Bronchial epithelial cell (primary cell): Measurements from ENCODE around the gene MCC. TPM values are rescaled to one million over a fixed set of nuclear protein-coding genes. Genes with fewer than 3 reads are reported as not detected.
A peak's percentile ranks its signal among the peaks of the same experiment; 100 is the strongest.
"Not testable (repeated sequence)": the region's sequence is repeated elsewhere in the genome, so short reads cannot be mapped to it uniquely, and the experiment has no call there.

Source experiments
- DNase-seq: peaks from one replicate; pipeline ENCODE4 v3.0.0-alpha.2; 2010; ENCODE audit warnings: low read depth
- FAIRE-seq: peaks from 2 replicates; lab custom pipeline; 2011; peaks lifted over from hg19 to GRCh38; lab: Jason Lieb, UNC
- H3K27me3 ChIP-seq: 2 replicates; pipeline ENCODE4 v1.5.1; 2011; ENCODE audit warnings: low read length; ENCODE audit not compliant: control insufficient read depth, insufficient read depth
- H3K36me3 ChIP-seq: 2 replicates; pipeline ENCODE4 v1.5.1; 2011; ENCODE audit warnings: low read length; ENCODE audit not compliant: control insufficient read depth, insufficient read depth
- H3K4me3 ChIP-seq: 2 replicates; pipeline ENCODE4 v1.5.1; 2011; ENCODE audit warnings: mild to moderate bottlenecking, low read depth, low read length, control low read depth
- total RNA-seq: library from RNA; depleted of rRNA; stranded (reverse); fragments of >200 nt; gene quantifications from 2 replicates; pipeline ENCODE4 v1.2.1, GENCODE V29; 2014
- TF ChIP-seq, protein P1 (sequence below): IDR thresholded peaks from 2 replicates; pipeline ENCODE4 v1.5.1; 2011; ENCODE audit warnings: mild to moderate bottlenecking, moderate library complexity, low read length, control low read depth, inconsistent platforms; ENCODE audit not compliant: insufficient read depth, severe bottlenecking

The MCC gene
- total RNA-seq, 1 donor from 2014 or later = 43.2 TPM

DNA sequence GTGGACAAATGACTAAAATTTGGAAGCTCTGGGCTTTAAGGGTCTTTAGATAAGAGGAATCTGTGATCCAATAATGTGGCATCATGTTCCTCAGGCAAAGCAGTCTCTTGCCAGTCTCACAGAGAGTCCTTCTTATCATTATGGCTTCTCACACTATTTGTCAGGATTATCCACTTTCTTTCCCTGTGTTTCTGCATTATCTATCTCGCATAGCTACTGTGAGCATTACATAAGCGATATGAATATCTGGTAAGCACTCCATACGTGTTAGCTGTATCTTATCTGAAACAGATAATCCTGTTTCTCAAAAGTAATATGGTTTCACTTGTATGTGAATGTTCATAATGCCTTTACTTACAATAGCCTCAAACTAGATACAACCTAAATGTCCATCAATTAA lies 9.6 kb downstream of the MCC start:
- TF ChIP-seq, protein P1, sequence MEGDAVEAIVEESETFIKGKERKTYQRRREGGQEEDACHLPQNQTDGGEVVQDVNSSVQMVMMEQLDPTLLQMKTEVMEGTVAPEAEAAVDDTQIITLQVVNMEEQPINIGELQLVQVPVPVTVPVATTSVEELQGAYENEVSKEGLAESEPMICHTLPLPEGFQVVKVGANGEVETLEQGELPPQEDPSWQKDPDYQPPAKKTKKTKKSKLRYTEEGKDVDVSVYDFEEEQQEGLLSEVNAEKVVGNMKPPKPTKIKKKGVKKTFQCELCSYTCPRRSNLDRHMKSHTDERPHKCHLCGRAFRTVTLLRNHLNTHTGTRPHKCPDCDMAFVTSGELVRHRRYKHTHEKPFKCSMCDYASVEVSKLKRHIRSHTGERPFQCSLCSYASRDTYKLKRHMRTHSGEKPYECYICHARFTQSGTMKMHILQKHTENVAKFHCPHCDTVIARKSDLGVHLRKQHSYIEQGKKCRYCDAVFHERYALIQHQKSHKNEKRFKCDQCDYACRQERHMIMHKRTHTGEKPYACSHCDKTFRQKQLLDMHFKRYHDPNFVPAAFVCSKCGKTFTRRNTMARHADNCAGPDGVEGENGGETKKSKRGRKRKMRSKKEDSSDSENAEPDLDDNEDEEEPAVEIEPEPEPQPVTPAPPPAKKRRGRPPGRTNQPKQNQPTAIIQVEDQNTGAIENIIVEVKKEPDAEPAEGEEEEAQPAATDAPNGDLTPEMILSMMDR = no peak
- FAIRE-seq (no peak), DNase-seq (no peak)
- H3K27me3 ChIP-seq = no peaks in the 10 kb centered on the region
- H3K4me3 ChIP-seq = no peak overlapping the region
- H3K36me3 ChIP-seq = no peaks in the 10 kb centered on the region

DNA sequence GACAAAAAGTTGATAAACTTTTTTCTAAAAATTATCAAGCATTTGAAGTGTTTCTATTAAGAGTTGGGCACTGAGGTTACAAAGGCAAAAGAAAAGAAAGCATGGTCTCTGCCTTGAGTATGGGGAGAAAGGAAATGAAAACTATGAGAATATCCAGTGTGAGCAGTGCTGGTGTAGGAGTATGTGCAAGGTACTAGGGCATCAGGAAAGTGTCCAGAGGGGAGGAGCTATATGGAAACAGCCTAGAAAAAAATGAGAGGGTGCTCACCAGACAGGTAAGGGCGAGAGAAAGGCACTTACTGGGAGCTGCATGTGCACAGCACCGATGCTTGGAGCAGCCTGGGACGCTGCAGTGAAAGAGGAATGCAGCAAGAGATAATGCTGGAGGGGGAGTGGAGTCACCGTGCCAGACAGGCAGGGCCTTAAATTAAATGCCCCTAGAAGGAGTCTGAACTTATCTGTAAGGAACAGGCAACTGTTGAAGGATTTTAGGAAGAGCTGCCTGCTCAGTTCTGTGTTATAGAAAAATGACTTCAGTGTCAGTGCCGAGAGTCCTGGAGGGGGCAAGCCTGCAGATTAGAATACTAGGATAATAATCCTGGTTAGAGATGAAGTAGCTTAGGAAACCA lies 14.0 kb downstream of the MCC start:
- H3K27me3 ChIP-seq = no peaks in the 10 kb centered on the region
- H3K4me3 ChIP-seq = no peak overlapping the region
- no peaks in the 10 kb centered on the region for H3K36me3 ChIP-seq
- TF ChIP-seq, protein P1 = no peak
- DNase-seq (no peak), FAIRE-seq (no peak)

DNA sequence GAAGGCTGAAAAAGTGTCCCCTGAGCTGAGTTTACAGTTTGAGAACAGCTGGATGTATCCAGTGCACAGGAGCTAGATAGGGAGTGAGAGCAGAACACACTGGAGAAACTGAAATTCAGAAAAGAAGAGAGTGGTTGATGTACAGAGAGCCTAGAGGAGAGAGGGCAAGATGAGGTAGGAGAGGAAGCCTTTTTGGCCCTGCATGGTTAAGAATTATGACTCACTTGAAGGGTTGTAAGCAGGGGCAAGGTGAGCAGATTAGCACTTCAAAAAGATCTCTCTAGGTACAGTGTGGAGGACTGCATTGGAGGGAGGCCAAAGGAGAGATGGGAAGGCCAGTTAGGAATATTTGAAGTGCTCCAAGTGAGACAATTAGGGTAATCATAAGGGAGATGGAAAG lies 25.2 kb downstream of the MCC start:
- FAIRE-seq (no peak), DNase-seq (no peak)
- Histone ChIP-seq H3K36me3 (peaks cover 2% of the 10 kb centered on the region), H3K27me3 (no peaks in the 10 kb centered on the region), H3K4me3 (no peak overlapping the region)
- TF ChIP-seq, protein P1 = no peak

DNA sequence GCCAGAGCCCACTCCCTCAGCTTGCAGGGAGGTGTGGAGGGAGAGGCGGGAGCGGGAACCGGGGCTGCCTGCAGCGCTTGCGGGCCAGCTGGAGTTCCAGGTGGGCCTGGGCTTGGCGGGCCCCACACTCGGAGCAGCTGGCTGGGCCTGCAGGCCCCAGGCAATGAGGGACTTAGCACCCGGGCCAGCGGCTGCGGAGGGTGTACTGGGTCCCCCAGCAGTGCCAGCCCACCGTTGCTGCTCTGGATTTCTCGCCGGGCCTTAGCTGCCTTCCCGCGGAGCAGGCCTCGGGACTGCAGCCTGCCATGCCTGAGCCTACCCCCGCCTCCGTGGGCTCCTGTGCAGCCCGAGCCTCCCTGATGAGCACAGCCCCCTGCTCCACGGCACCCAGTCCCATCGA lies 31.1 kb downstream of the MCC start:
- not testable (repeated sequence) for H3K27me3 ChIP-seq, H3K36me3 ChIP-seq, H3K4me3 ChIP-seq, FAIRE-seq, DNase-seq

DNA sequence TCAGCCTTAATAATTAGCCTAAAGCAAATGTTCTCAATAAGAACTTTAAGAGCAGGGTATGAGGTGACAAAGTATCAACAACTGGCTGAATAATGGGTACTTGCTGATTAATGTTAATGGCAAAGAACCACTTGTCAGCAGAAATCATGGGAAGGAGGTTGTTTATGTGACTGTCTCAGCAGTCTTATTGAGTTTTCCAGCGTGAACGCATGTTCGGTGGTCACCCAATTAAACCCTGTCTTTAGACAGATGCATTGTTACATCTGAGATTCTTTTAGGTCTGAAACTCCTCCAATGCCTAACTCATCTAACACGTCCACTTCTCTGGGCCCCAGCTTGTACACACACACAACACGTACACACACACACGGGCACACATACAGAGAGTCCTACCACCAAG lies 35.3 kb downstream of the MCC start:
- DNase-seq (no peak), FAIRE-seq (peak; percentile 40)
- TF ChIP-seq, protein P1 = no peak
- Histone ChIP-seq H3K27me3 (no peaks in the 10 kb centered on the region), H3K36me3 (no peaks in the 10 kb centered on the region), H3K4me3 (no peak overlapping the region)

DNA sequence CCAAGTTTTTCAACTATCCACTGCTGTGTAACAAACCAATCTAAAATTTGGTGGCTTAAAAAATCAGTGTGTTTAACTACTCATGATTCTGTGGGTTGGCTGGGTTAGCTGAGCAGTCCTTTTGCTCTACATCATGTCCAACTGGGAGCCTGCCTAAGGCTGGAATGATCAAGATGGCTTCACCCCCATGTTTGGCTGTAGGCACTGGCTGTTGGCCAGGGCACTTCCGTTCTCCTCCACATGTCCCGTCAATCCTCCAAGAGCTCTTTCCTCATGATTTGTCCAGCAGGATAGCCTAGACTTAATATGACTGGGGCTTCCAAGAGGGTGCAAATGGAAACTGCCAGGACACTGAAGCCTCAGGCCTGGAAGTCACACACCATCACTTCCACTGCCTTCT lies 36.5 kb downstream of the MCC start:
- TF ChIP-seq, protein P1 = no peak
- no peak overlapping the region for H3K4me3 ChIP-seq
- no peak for FAIRE-seq
- no peaks in the 10 kb centered on the region for H3K27me3 ChIP-seq
- H3K36me3 ChIP-seq = peaks cover 1% of the 10 kb centered on the region
- DNase-seq = no peak
